IMR-90 (cell line): ENCODE data around the gene GSTM3. TPM values are rescaled to one million over a fixed set of nuclear protein-coding genes. Genes with fewer than 3 reads are reported as not detected.
"Not testable (repeated sequence)": the region's sequence is repeated elsewhere in the genome, so short reads cannot be mapped to it uniquely, and the experiment has no call there.

ENCODE experiments used
- ATAC-seq: fragments of 200-7000 bp; cut with Tn5 transposase; 2 replicates; pipeline ENCODE4 v1.9.1; 2020; ENCODE audit warnings: low read depth, mild to moderate bottlenecking, moderate library complexity
- BruUV-seq: library from RNA; stranded (reverse); fragments of 400-500 nt; replicated peaks from 2 replicates; lab custom pipeline; 2021; lab: Mats Ljungman, UMichigan
- CTCF ChIA-PET: fragments of 300-600 bp; formaldehyde crosslinking; extraction: SDS; loops from one replicate; lab custom pipeline; 2021; ENCODE audit warnings: antibody characterized with exemption; lab: Yijun Ruan, JAX
- POLR2A ChIA-PET: fragments of 300-600 bp; sonication (Branson Sonifier 250); formaldehyde crosslinking; loops from one replicate; lab custom pipeline; 2022; ENCODE audit warnings: antibody characterized with exemption; ENCODE audit not compliant: unreplicated experiment; lab: Charles Lee
- DNase-seq: peaks from one replicate; pipeline ENCODE4 v3.0.0; 2013
- H2AFZ ChIP-seq: replicated peaks from 2 replicates; pipeline ENCODE3; 2013; ENCODE audit warnings: low read length, mild to moderate bottlenecking; ENCODE audit not compliant: poor library complexity
- H2AK5ac ChIP-seq: 2 replicates; pipeline ENCODE4 v1.6.1; 2013; ENCODE audit warnings: low read depth, low read length, inconsistent platforms
- H2AK9ac ChIP-seq: replicated peaks from 2 replicates; pipeline ENCODE3; 2013; ENCODE audit warnings: mild to moderate bottlenecking, low read depth, low read length, moderate library complexity; ENCODE audit not compliant: poor library complexity
- H2BK120ac ChIP-seq: 2 replicates; pipeline ENCODE4 v1.6.1; 2013; ENCODE audit warnings: low read depth, low read length, inconsistent platforms
- H2BK15ac ChIP-seq: 3 replicates; pipeline ENCODE4 v1.6.1; 2013; ENCODE audit warnings: low read depth, low read length, inconsistent platforms
- H2BK20ac ChIP-seq: 2 replicates; pipeline ENCODE4 v1.6.1; 2013; ENCODE audit warnings: low read depth, mild to moderate bottlenecking, inconsistent platforms, low read length, moderate library complexity
- H2BK5ac ChIP-seq: 2 replicates; pipeline ENCODE4 v1.6.1; 2013; ENCODE audit warnings: mild to moderate bottlenecking, low read depth, low read length, inconsistent platforms; ENCODE audit not compliant: poor library complexity, severe bottlenecking
- H3K14ac ChIP-seq: replicated peaks from 2 replicates; pipeline ENCODE4 v1.6.1; 2013; ENCODE audit warnings: low read depth, low read length, inconsistent platforms
- H3K18ac ChIP-seq: 2 replicates; pipeline ENCODE4 v1.6.1; 2013; ENCODE audit warnings: low read depth, low read length, control low read depth
- H3K23ac ChIP-seq: 2 replicates; pipeline ENCODE4 v1.6.1; 2013; ENCODE audit warnings: low read depth, low read length, inconsistent platforms
- H3K27ac ChIP-seq: 2 replicates; pipeline ENCODE4 v1.5.1; 2013; ENCODE audit warnings: mild to moderate bottlenecking, control low read depth, low read length; ENCODE audit not compliant: insufficient read depth
- H3K27me3 ChIP-seq: 2 replicates; pipeline ENCODE4 v1.6.1; 2013; ENCODE audit warnings: low read length; ENCODE audit not compliant: control insufficient read depth, insufficient read depth
- H3K36me3 ChIP-seq: 2 replicates; pipeline ENCODE4 v1.6.1; 2013; ENCODE audit warnings: low read length, mixed read lengths; ENCODE audit not compliant: control insufficient read depth, insufficient read depth
- H3K4ac ChIP-seq: 2 replicates; pipeline ENCODE4 v1.6.1; 2013; ENCODE audit warnings: low read depth, low read length, inconsistent platforms
- H3K4me1 ChIP-seq: 2 replicates; pipeline ENCODE4 v1.6.1; 2013; ENCODE audit warnings: low read length, mixed read lengths; ENCODE audit not compliant: control insufficient read depth, insufficient read depth
- H3K4me2 ChIP-seq: 2 replicates; pipeline ENCODE4 v1.6.1; 2013; ENCODE audit warnings: low read depth, mild to moderate bottlenecking, control low read depth, low read length, moderate library complexity
- H3K4me3 ChIP-seq: 2 replicates; pipeline ENCODE4 v1.5.1; 2013; ENCODE audit warnings: low read depth, mild to moderate bottlenecking, control low read depth, low read length, moderate library complexity; ENCODE audit not compliant: insufficient read depth
- H3K56ac ChIP-seq: 2 replicates; pipeline ENCODE4 v1.6.1; 2013; ENCODE audit warnings: low read length, inconsistent platforms; ENCODE audit not compliant: insufficient read depth; ENCODE audit errors: extremely low read depth
- H3K79me1 ChIP-seq, 2 experiments: 2 replicates each; pipeline ENCODE4 v1.6.1; 2013; ENCODE audit warnings: low read length in 2 of 2, inconsistent platforms in 1 of 2, low read depth in 1 of 2
- H3K9ac ChIP-seq: 2 replicates; pipeline ENCODE4 v1.6.1; 2013; ENCODE audit warnings: low read depth, low read length, control low read depth
- H3K9me1 ChIP-seq: 2 replicates; pipeline ENCODE4 v1.6.1; 2013; ENCODE audit warnings: low read length, inconsistent platforms; ENCODE audit not compliant: insufficient read depth
- H3K9me3 ChIP-seq: 2 replicates; pipeline ENCODE4 v1.6.1; 2013; ENCODE audit warnings: low read length; ENCODE audit not compliant: control insufficient read depth, insufficient read depth
- H4K20me1 ChIP-seq: 2 replicates; pipeline ENCODE4 v1.6.1; 2013; ENCODE audit warnings: low read length, inconsistent platforms; ENCODE audit not compliant: insufficient read depth
- H4K5ac ChIP-seq: 2 replicates; pipeline ENCODE4 v1.6.1; 2013; ENCODE audit warnings: mild to moderate bottlenecking, low read depth, low read length, control low read depth
- H4K8ac ChIP-seq, 2 experiments: 2 replicates each; pipeline ENCODE4 v1.6.1; 2013; ENCODE audit warnings: low read depth in 2 of 2, low read length in 2 of 2, control low read depth in 1 of 2, inconsistent platforms in 1 of 2
- H4K91ac ChIP-seq: 2 replicates; pipeline ENCODE4 v1.6.1; 2013; ENCODE audit warnings: low read depth, low read length, inconsistent platforms; ENCODE audit not compliant: insufficient read depth
- WGBS, 2 experiments: methylation state at CpG; one replicate each; pipeline versions ENCODE4 v1.1.5 to v1.1.7; 2013; ENCODE audit warnings: missing lambda C conversion rate in 2 of 2; ENCODE audit not compliant: insufficient read length in 1 of 2; ENCODE audit errors: extremely low coverage in 2 of 2; 5-methylcytosine and 5-hydroxymethylcytosine counted together
- dilution Hi-C: fragments of 300-500 bp; cut with HindIII; formaldehyde crosslinking; loops from one replicate; pipeline ENCODE4 v1.14.3; 2018; ENCODE audit warnings: low sequenced_read_pairs; ENCODE audit not compliant: unreplicated experiment
- in situ Hi-C: fragments of 300-500 bp; cut with MboI; formaldehyde crosslinking; loops from 3 replicates; pipeline ENCODE4 v1.14.3; 2019; ENCODE audit warnings: low sequenced_read_pairs, inconsistent platforms, mixed read lengths
- intact Hi-C: fragments of 100-400 bp; cut with micrococcal nuclease; formaldehyde crosslinking; loops from 2 replicates; pipeline ENCODE4 v1.10.0; 2022
- polyA plus RNA-seq, 3 experiments: library from polyadenylated mRNA; depleted of rRNA; stranded (reverse); fragments of >200 nt; gene quantifications; 2 replicates each; pipeline ENCODE4 v1.2.3, GENCODE V29; 2012; ENCODE audit warnings: low replicate concordance in 1 of 3
- total RNA-seq: library from RNA; depleted of rRNA; stranded (reverse); fragments of >200 nt; gene quantifications from 2 replicates; pipeline ENCODE4 v1.2.3, GENCODE V29; 2012

GSTM3 gene
- total and polyA plus RNA-seq, 2 of the 4 experiments (the other 2 are of a cell fraction): 102 to 131 TPM

GRCh38 chr1:109687109-109687508, 53.7 kb downstream of the GSTM3 start:
- dilution Hi-C loops: not testable (repeated sequence)
- WGBS, 2 experiments: no CpG with 5 or more reads among the region's 11 CpGs

GRCh38 chr1:109685890-109686289, 54.9 kb downstream of the GSTM3 start:
- ATAC-seq, H2BK15ac ChIP-seq, H3K9ac ChIP-seq, H3K56ac ChIP-seq, dilution Hi-C loops, H4K20me1 ChIP-seq, H2BK20ac ChIP-seq, H4K91ac ChIP-seq, H3K4ac ChIP-seq, H4K8ac ChIP-seq, H3K79me1 ChIP-seq, DNase-seq, H4K5ac ChIP-seq, H2AK5ac ChIP-seq, H2AFZ ChIP-seq, CTCF ChIA-PET, H2AK9ac ChIP-seq, H3K18ac ChIP-seq, H3K9me3 ChIP-seq, H3K4me2 ChIP-seq, POLR2A ChIA-PET, H2BK120ac ChIP-seq, H3K4me3 ChIP-seq, in situ Hi-C loops, H3K9me1 ChIP-seq, H2BK5ac ChIP-seq, H3K14ac ChIP-seq, BruUV-seq, H3K36me3 ChIP-seq, H3K27ac ChIP-seq, H3K4me1 ChIP-seq, intact Hi-C loops, H3K23ac ChIP-seq, H3K27me3 ChIP-seq: not testable (repeated sequence)
- WGBS, 2 experiments: no CpG with 5 or more reads among the region's 4 CpGs

More at GRCh38 chr1:109687109-109687508, 53.7 kb downstream of the GSTM3 start:
- H3K27ac ChIP-seq, H3K4me2 ChIP-seq, H2AFZ ChIP-seq, H3K9me3 ChIP-seq, H3K56ac ChIP-seq, H2BK15ac ChIP-seq, H3K18ac ChIP-seq, ATAC-seq, H2BK20ac ChIP-seq, H2AK5ac ChIP-seq, H3K9ac ChIP-seq, CTCF ChIA-PET, H4K91ac ChIP-seq, H3K36me3 ChIP-seq, H3K14ac ChIP-seq, H4K8ac ChIP-seq, H3K4ac ChIP-seq, in situ Hi-C loops, H4K5ac ChIP-seq, H2BK5ac ChIP-seq, H2AK9ac ChIP-seq, H3K4me1 ChIP-seq, H2BK120ac ChIP-seq, intact Hi-C loops, H3K9me1 ChIP-seq, DNase-seq, H3K27me3 ChIP-seq, H4K20me1 ChIP-seq, BruUV-seq, H3K23ac ChIP-seq, H3K4me3 ChIP-seq, POLR2A ChIA-PET, H3K79me1 ChIP-seq: not testable (repeated sequence)
